Activated CD4-positive, alpha-beta T cell treated with anti-CD3 and anti-CD28 coated beads, Interleukin-2, amount 50 U/mL, for 48 hours (primary cell): ENCODE measurements around the gene NXN.
"Not testable (repeated sequence)": the region's sequence is repeated elsewhere in the genome, so short reads cannot be mapped to it uniquely, and the experiment has no call there.

ENCODE experiments used
- DNase-seq, 2 experiments: peaks; one replicate each; pipeline ENCODE4 v3.0.0-alpha.2; 2020

Gene NXN

DNA sequence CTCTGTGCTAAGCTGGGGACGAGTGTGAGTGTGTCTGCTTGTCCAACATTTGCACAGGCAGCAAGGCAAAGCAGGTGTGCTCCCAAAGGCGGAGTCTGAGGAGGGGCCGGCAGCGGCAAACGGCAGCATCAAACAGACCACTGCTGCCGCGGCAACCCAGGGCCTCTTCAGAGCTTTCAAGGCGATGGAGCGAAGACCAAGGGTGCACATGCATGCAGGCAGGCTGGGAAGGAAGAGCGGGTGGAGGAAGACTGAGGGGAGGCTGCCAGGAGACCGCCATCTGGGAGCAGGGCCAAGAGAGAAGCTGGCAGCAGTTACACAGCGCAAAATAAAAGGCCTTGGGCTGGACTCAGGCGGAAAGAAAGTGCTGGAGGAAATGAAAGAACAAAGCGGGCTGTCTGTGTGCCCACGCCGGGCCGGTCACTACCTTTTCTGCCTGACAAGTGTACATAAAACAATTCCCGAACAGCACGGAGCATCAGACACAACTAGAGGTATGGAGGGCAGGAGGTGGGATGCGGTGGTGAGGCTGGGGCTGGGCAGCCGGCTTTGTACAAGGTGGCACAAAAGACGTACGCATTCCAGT is 25.9 kb upstream of the NXN start:
- DNase-seq, result no peak

- DNase-seq, result no peak
Observed at GRCh38 chr17:1004769-1005295, 25.3 kb upstream of the NXN start.

DNA sequence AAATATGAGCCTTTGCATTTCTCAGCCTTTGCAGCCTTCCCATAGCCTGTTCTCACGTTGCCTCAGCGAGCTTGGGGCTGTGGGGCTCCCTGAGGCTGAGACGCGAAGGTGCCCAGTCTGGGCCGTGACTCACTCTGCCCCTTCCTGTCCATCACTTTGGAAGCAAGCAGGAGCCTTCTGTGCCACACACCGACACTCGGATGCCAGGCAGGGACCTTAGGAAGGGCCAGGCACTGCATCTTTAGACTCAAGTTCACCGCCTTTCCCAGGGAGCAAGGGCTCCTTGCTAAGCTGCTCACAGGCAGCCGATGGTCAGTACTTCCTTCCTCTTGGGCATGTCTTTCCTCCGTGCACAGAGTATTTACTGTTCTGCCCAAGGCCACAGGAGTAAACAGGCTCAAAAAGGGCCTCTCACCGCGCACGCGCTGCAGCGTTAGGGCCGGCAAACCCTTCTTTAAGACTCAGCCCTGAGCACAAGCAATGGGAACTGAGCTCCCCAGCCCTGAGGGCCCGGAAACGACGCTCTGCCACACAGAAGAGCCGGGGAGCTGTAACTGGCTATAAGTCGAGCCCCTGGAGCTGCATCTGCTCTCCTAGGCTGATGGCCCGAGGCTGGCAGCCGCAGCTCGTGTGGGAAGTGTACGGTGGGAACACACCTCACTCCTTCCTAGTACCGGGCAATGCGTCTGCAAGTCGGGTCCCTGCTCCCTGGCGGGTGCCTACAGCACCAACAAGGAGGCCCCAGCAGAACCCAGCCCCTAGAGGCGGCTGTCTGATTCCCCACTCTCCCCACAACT is 24.6 kb upstream of the NXN start:
- DNase-seq, result no peak

GRCh38 chr17:1003633-1003971 is 24.0 kb upstream of the NXN start:
- no peak for DNase-seq

GRCh38 chr17:1002771-1003555 is 23.4 kb upstream of the NXN start:
- no peak for DNase-seq

GRCh38 chr17:1002412-1002753 is 22.8 kb upstream of the NXN start:
- no peak for DNase-seq

DNA sequence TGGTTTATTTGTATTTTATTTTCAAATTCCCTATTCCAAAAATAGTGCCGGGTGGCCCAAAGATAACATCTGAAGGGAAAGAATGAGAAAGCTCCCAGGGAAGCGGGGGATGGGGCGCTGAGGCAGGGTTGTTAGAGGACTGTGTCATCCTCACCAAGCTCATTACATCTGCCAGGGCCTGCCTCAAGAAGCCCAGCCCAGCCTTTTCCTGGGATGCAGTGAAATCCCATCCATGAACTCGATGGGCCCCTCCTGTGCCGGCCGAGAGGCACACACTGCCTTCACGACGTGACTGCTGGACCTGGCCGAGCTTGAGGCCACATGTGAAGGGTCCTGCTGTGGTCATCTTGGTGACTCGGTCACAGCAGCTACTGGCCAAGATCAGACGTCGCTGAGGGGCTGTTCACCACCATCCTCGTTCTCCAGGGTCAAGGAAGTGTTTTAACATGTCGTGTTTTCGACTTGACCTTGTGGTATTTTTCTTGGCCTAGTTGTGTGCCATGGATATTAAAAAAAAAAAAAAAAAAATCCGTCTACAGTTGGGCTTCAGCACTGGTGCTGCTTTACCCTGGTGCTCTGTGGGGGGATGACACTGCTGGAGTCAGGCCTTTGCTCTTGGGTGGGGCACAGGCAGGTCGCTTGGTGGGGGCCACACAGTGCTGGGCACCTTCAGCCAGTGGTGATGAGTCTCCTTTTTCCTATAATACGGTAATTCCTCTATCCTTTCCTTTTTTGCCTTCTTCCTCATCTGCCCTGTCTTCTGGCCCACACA is 22.2 kb upstream of the NXN start:
- DNase-seq, result no peak

DNA sequence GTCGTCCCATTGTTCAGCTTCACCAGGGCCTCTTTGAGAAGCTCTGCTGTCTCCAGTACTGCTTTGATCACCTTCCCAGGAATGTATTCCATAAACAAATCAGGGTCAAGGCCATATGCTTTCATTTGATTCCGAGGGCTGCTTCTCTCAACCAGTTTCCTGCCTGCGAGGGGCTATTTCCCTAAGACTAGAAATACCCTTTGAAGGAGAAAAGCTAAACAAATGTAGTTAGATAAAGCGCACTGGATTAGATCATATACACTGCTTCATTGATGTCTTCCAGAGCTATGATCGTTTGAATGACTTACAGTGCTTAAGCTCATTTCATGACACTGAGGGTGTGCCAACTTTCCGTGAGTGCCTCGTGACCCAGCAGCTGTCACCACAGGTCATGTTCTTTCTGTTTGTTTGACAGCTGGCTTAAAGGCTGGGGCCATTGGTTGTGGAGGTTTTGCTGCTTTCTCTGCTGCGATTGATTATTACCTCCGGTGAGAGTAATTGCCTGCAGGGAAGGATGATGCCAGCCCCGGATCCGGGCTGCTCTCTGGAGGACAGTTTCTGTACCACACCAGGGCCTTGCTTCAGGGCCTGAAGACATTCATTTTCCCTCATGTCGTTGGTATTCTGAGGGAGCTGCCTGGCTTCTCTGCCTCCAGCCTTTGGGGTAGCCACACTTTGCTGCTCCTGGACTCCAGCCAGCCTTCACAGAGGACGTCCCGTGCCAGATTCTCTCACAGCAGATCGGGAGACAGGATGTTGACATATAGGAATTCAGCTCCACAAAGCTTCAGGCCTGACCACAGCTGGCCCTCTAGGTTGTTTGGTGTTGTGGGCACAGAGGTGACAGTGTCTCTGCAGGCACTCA is 21.3 kb upstream of the NXN start:
- no peak for DNase-seq

GRCh38 chr17:998111-998510 is 18.5 kb upstream of the NXN start:
- DNase-seq, result no peak

DNA sequence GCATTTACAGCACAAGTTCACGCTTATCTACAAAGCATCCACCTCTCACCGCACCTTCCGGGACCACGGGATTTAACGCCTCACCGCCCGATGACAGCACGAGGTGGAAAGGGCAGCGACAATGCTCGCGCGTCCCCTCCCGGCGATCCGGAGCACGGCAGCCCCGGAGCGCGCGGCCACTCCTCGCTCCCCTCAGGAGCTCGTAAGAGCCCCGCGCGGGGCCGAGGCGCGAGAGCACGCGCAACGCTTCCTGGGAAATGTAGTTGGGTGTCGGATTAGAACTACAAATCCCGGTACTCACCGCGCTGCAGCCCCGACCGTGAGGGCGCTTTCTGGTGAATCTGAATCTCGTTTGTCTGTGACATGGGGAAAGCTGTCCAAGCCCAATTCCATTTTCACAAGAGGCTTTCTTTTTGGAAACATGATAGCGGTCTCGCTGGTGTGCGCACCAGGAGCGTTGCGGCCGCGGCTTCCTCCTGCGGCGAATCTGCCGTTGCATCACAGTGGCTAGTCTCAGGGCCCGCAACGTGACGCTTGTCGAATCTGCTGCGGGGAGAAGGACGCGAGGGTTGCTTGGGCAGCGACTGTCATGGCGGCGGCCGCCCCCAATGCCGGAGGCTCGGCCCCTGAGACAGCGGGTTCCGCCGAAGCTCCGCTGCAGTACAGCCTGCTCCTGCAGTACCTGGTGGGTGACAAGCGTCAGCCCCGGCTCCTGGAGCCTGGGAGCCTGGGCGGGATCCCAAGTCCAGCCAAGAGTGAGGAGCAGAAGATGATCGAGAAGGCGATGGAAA is 17.2 kb upstream of the NXN start, which contains the start of gene TIMM22:
TIMM22 (plus strand) TSS at position 576 of the 791 bp plus-strand sequence; CDS start at position 590, 14 bp downstream.
- peak; percentile 90 to 94 for DNase-seq

GRCh38 chr17:995324-995723 is 15.7 kb upstream of the NXN start:
- DNase-seq, result not testable (repeated sequence)

GRCh38 chr17:992933-993332 is 13.4 kb upstream of the NXN start:
- DNase-seq, result no peak

- no peak for DNase-seq
Observed at GRCh38 chr17:988561-988960, 9.0 kb upstream of the NXN start.

DNA sequence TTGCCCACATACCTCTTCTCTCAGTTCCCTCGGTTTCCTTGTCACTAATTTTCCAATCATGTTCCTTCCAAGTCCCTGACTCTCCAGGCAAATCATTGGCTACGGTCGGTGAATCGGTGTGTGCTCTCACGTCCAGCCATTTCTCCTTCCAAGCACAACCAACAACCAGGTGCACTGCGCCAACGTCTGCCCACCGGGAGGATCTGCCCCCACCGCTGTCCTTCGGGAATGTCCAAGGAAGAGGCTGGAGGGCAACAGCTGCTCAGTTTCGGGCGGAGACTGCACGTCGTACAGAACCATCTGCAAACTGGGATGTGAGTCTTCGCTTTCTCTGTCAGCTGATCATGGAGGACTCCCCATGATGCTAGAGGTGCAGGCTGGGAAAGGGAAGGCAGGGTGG is 8.4 kb upstream of the NXN start:
- no peak for DNase-seq

DNA sequence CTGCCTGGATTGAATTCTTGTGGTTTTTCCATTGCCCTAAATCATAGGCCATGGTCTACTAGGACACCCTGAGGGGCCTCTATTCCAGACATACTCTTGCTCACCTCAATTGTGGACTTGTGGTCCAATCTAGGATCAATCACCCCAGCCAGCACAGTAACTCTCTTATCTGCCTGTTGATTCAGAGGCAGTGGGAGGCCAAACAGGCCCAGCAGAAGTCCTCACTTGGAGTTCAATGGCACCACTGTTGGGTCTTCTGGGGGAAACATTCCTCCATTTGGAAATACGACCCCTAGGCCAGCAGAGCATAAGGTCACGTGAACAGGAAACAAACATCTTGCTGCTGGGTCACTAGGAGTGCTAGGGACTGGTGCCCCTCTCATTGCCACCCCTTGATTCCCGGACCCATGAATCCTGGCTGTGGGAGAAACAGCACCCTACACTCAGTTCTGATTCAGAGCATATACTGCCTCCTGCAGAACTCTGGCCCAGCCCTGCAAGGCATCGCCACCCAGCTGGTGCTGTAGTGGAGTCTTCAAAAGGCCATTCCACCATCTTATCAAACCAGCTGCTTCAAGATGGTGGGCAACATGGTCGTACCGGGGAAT is 6.8 kb upstream of the NXN start:
- no peak for DNase-seq

- no peak for DNase-seq
Observed at GRCh38 chr17:983921-984320, 4.3 kb upstream of the NXN start.

- DNase-seq, result no peak
Observed at GRCh38 chr17:981292-981658, 1.7 kb upstream of the NXN start.

GRCh38 chr17:980406-981291 is 1.1 kb upstream of the NXN start:
- peak; percentile 71 to 78 for DNase-seq

DNA sequence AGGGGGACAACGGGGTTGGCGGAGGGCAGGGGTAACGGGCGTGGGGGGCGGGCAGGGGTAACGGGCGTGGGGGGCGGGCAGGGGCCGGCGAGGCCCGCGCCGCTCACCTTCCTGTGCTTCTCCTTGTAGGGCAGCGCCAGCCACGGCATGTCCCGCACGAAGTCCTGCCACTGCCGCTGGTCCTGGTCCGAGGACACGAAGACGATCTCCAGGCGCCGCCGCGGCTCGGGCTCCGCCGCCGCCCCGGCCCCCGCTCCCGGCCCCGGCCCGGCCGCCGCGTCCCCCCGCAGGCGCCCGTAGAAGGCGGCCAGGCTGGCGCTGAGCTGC is 401 bp downstream of the NXN start:
- no peak for DNase-seq
